HepG2 (cell line): Measurements from ENCODE around the gene NUDT22. TPM values are rescaled to one million over a fixed set of nuclear protein-coding genes. Genes with fewer than 3 reads are reported as not detected.
A peak's percentile ranks its signal among the peaks of the same experiment; 100 is the strongest.

Experiments used
- AHR ChIP-seq: IDR thresholded peaks from 2 replicates; pipeline ENCODE4 v1.6.1; 2018; ENCODE audit warnings: missing genetic modification reagents, missing compliant biosample characterization
- CHD2 ChIP-seq: IDR thresholded peaks from 2 replicates; pipeline ENCODE4 v1.6.1; 2011; ENCODE audit warnings: low read depth, low read length, improper control_type of control experiment
- GATAD1 ChIP-seq: IDR thresholded peaks from 2 replicates; pipeline ENCODE4 v1.6.1; 2016; ENCODE audit warnings: missing genetic modification reagents, missing compliant biosample characterization
- RARA ChIP-seq: IDR thresholded peaks from 2 replicates; pipeline ENCODE4 v1.6.1; 2016; ENCODE audit warnings: missing genetic modification reagents, missing compliant biosample characterization
- SIN3B ChIP-seq: fragments of 150-350 bp; IDR thresholded peaks from 2 replicates; pipeline ENCODE4 v1.6.1; 2014; ENCODE audit warnings: low read length
- STAT5B ChIP-seq: sonication (generic); formaldehyde crosslinking; IDR thresholded peaks from 2 replicates; pipeline ENCODE4 v1.4.0; 2020; ENCODE audit warnings: missing genetic modification reagents
- YY1 ChIP-seq: IDR thresholded peaks from 2 replicates; pipeline ENCODE4 v1.6.1; 2011; ENCODE audit warnings: low read length, low read depth, moderate library complexity, mild to moderate bottlenecking; ENCODE audit not compliant: insufficient read depth, insufficient replicate concordance
- ZNF232 ChIP-seq: sonication (generic); formaldehyde crosslinking; IDR thresholded peaks from 2 replicates; pipeline ENCODE4 v1.4.0; 2020; ENCODE audit warnings: missing genetic modification reagents, borderline replicate concordance
- ZSCAN9 ChIP-seq: IDR thresholded peaks from 2 replicates; pipeline ENCODE4 v1.6.1; 2016; ENCODE audit warnings: borderline replicate concordance
- polyA plus RNA-seq, 8 experiments: library from polyadenylated mRNA; depleted of rRNA in 3 of 8; stranded (reverse) in 7 of 8; unstranded in 1 of 8; fragments of >200 nt; fragmentation: Illumina TruSeq in 4 of 8; extraction: Trizol in 4 of 8; gene quantifications; 2 replicates each; pipeline versions ENCODE4 v1.2.1 to v1.2.3, GENCODE V29; 2011 to 2016; ENCODE audit warnings: low read depth in 4 of 8, missing spikeins in 1 of 8, mixed read lengths in 1 of 8; ENCODE audit not compliant: insufficient read depth in 1 of 8
- total RNA-seq, 5 experiments: library from RNA; depleted of rRNA; stranded (reverse); fragments of >200 nt; fragmentation: Illumina TruSeq; extraction: Trizol; gene quantifications; 2 replicates each; pipeline ENCODE4 v1.2.3, GENCODE V29; 2016; ENCODE audit warnings: low read depth in 1 of 5
- TF ChIP-seq, protein P1 (sequence below), 2 experiments: sonication (generic) in 1 of 2; formaldehyde crosslinking in 1 of 2; IDR thresholded peaks; 2 replicates each; pipeline versions ENCODE4 v1.6.1 to v1.9.0; 2014 to 2022; ENCODE audit warnings: antibody characterized with exemption in 1 of 2, borderline replicate concordance in 1 of 2, inconsistent platforms in 1 of 2, low read depth in 1 of 2, missing genetic modification reagents in 1 of 2
- TF ChIP-seq, protein P2 (sequence below): sonication (generic); formaldehyde crosslinking; conservative IDR thresholded peaks from 2 replicates; pipeline ENCODE4 v1.4.0; 2020; ENCODE audit warnings: missing genetic modification reagents
- TF ChIP-seq, protein P3 (sequence below): sonication (generic); formaldehyde crosslinking; IDR thresholded peaks from 2 replicates; pipeline ENCODE4 v1.8.1; 2022; ENCODE audit warnings: low read depth, mild to moderate bottlenecking, missing genetic modification reagents
- TF ChIP-seq, protein P4 (sequence below): sonication (generic); formaldehyde crosslinking; IDR thresholded peaks from 2 replicates; pipeline ENCODE4 v1.4.0; 2020; ENCODE audit warnings: mild to moderate bottlenecking, missing genetic modification reagents
- TF ChIP-seq, protein P5 (sequence below): sonication (generic); formaldehyde crosslinking; IDR thresholded peaks from 2 replicates; pipeline ENCODE4 v1.4.0; 2020; ENCODE audit warnings: missing genetic modification reagents, borderline replicate concordance

The NUDT22 gene
- total and polyA plus RNA-seq, 2 of the 13 experiments (the other 11 are each of a cell fraction or from before 2014, with no cell fraction given): 33.5 to 39.8 TPM

DNA sequence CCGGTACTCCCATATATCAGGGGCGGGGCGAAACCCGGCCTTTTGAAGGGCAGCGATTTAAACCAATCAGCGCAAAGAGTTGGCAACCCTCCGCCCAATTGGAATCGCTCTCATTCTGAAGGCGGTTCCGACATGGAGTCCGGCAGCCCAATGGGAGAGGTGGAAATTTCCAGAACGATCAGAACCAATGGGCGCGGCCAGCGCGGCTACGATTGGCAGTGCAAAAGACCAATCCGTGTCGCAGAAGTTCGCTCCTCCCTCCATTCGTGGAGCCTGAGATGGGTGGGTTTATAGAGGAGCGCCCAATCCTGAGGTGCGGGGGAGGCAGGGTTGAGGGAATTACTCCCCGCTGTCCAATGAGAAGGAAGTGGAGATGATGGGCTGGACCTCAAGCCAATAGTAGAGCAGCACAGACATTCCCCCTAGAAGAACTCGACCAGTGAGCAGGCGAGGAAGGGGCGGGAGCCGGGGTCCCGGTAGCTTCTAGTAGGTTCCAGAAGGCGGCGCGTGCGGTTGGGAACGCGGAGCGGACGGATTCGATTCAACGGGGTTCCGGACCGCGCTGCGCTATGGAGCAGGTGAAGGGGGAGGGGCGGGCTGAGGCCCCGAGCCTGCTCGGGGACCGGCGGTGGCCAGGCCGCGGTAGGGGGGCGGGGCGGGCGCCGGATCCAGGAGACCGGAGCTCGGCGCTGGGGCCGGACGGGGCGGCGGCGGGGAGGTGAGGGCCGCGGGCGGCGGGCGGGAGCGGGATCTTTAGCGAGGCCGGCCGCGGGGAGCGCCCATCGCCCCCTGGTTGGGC, 40.2 kb upstream of the NUDT22 start, which contains the start of gene STIP1 (continued):
- TF ChIP-seq, protein P1, sequence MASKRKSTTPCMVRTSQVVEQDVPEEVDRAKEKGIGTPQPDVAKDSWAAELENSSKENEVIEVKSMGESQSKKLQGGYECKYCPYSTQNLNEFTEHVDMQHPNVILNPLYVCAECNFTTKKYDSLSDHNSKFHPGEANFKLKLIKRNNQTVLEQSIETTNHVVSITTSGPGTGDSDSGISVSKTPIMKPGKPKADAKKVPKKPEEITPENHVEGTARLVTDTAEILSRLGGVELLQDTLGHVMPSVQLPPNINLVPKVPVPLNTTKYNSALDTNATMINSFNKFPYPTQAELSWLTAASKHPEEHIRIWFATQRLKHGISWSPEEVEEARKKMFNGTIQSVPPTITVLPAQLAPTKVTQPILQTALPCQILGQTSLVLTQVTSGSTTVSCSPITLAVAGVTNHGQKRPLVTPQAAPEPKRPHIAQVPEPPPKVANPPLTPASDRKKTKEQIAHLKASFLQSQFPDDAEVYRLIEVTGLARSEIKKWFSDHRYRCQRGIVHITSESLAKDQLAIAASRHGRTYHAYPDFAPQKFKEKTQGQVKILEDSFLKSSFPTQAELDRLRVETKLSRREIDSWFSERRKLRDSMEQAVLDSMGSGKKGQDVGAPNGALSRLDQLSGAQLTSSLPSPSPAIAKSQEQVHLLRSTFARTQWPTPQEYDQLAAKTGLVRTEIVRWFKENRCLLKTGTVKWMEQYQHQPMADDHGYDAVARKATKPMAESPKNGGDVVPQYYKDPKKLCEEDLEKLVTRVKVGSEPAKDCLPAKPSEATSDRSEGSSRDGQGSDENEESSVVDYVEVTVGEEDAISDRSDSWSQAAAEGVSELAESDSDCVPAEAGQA (IDR thresholded peaks at IDR 0.05; ENCODE audit: low read depth): 0 out of 2 replicates have a peak, but pooled peaks have one; percentile 20
- TF ChIP-seq, protein P1 (CRISPR knock-in tag; IDR thresholded peaks at IDR 0.05; ENCODE audit: borderline replicate concordance): no peak
- peak; percentile 10 for TF ChIP-seq YY1
- TF ChIP-seq RARA: peak; percentile 18
- 0 out of 2 replicates have a peak, but pooled peaks have one; percentile 59 for TF ChIP-seq AHR (CRISPR knock-in tag)
- TF ChIP-seq ZNF232 (CRISPR knock-in tag): 0 out of 2 replicates have a peak, but pooled peaks have one; percentile 73
- 0 out of 2 replicates have a peak, but pooled peaks have one; percentile 68 for TF ChIP-seq ZSCAN9 (CRISPR knock-in tag)
- peak; percentile 67; the same call in 1 of the 2 replicates for TF ChIP-seq CHD2
- TF ChIP-seq, protein P2, sequence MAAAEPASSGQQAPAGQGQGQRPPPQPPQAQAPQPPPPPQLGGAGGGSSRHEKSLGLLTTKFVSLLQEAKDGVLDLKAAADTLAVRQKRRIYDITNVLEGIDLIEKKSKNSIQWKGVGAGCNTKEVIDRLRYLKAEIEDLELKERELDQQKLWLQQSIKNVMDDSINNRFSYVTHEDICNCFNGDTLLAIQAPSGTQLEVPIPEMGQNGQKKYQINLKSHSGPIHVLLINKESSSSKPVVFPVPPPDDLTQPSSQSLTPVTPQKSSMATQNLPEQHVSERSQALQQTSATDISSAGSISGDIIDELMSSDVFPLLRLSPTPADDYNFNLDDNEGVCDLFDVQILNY (CRISPR knock-in tag): peak; percentile 78
- 0 out of 2 replicates have a peak, but pooled peaks have one; percentile 71 for TF ChIP-seq STAT5B (CRISPR knock-in tag)
- TF ChIP-seq, protein P3, sequence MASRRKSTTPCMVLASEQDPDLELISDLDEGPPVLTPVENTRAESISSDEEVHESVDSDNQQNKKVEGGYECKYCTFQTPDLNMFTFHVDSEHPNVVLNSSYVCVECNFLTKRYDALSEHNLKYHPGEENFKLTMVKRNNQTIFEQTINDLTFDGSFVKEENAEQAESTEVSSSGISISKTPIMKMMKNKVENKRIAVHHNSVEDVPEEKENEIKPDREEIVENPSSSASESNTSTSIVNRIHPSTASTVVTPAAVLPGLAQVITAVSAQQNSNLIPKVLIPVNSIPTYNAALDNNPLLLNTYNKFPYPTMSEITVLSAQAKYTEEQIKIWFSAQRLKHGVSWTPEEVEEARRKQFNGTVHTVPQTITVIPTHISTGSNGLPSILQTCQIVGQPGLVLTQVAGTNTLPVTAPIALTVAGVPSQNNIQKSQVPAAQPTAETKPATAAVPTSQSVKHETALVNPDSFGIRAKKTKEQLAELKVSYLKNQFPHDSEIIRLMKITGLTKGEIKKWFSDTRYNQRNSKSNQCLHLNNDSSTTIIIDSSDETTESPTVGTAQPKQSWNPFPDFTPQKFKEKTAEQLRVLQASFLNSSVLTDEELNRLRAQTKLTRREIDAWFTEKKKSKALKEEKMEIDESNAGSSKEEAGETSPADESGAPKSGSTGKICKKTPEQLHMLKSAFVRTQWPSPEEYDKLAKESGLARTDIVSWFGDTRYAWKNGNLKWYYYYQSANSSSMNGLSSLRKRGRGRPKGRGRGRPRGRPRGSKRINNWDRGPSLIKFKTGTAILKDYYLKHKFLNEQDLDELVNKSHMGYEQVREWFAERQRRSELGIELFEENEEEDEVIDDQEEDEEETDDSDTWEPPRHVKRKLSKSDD (CRISPR knock-in tag): 0 out of 2 replicates have a peak, but pooled peaks have one; percentile 41
- TF ChIP-seq SIN3B: 0 out of 2 replicates have a peak, but pooled peaks have one; percentile 33
- peak; percentile 45; the same call in 1 of the 2 replicates for TF ChIP-seq GATAD1 (CRISPR knock-in tag)
- TF ChIP-seq, protein P4, sequence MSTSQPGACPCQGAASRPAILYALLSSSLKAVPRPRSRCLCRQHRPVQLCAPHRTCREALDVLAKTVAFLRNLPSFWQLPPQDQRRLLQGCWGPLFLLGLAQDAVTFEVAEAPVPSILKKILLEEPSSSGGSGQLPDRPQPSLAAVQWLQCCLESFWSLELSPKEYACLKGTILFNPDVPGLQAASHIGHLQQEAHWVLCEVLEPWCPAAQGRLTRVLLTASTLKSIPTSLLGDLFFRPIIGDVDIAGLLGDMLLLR: peak; percentile 36; the same call in 1 of the 2 replicates
- TF ChIP-seq, protein P5, sequence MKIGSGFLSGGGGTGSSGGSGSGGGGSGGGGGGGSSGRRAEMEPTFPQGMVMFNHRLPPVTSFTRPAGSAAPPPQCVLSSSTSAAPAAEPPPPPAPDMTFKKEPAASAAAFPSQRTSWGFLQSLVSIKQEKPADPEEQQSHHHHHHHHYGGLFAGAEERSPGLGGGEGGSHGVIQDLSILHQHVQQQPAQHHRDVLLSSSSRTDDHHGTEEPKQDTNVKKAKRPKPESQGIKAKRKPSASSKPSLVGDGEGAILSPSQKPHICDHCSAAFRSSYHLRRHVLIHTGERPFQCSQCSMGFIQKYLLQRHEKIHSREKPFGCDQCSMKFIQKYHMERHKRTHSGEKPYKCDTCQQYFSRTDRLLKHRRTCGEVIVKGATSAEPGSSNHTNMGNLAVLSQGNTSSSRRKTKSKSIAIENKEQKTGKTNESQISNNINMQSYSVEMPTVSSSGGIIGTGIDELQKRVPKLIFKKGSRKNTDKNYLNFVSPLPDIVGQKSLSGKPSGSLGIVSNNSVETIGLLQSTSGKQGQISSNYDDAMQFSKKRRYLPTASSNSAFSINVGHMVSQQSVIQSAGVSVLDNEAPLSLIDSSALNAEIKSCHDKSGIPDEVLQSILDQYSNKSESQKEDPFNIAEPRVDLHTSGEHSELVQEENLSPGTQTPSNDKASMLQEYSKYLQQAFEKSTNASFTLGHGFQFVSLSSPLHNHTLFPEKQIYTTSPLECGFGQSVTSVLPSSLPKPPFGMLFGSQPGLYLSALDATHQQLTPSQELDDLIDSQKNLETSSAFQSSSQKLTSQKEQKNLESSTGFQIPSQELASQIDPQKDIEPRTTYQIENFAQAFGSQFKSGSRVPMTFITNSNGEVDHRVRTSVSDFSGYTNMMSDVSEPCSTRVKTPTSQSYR (CRISPR knock-in tag): peak; percentile 94
